ENCODE measurements around the gene H1-8.

GRCh38 chr3:129552287-129553050 lies 9.5 kb downstream of the H1-8 start:
- no peak for TF ChIP-seq YY1 (IDR thresholded peaks at IDR 0.05; ENCODE audit: insufficient read depth, insufficient read length)
- no peak for TF ChIP-seq ZNF274 (IDR thresholded peaks at IDR 0.05; ENCODE audit: low read depth, low read length)
- TF ChIP-seq SUZ12 (IDR thresholded peaks at IDR 0.05; ENCODE audit: extremely low read depth, insufficient read depth, insufficient read length), result no peak

Data from NT2/D1 (cell line).